SK-N-SH (cell line): Measurements from ENCODE around the gene PSMG4.
A peak's percentile ranks its signal among the peaks of the same experiment; 100 is the strongest.

Experiments
- CTCF ChIP-seq: fragments of 200-600 bp; sonication (generic); IDR thresholded peaks from 2 replicates; pipeline ENCODE4 v1.6.1; 2017; ENCODE audit warnings: antibody characterized with exemption, mild to moderate bottlenecking, moderate library complexity
- MXI1 ChIP-seq: IDR thresholded peaks from 2 replicates; pipeline ENCODE4 v1.6.1; 2012; ENCODE audit warnings: mild to moderate bottlenecking, low read depth, low read length, improper control_type of control experiment
- SMC3 ChIP-seq: IDR thresholded peaks from 2 replicates; pipeline ENCODE4 v1.6.1; 2012; ENCODE audit warnings: low read depth, low read length, improper control_type of control experiment

- TF ChIP-seq CTCF: no peak
- peak; percentile 70; the same call in 1 of the 2 replicates for TF ChIP-seq MXI1
- TF ChIP-seq SMC3: no peak
Measured at GRCh38 chr6:3230900-3231246, 27.9 kb upstream of the PSMG4 start.
